Activated naive CD4-positive, alpha-beta T cell treated with Interleukin-2 at 50 U/mL for 16 hours (primary cell): ENCODE results near the gene PNMT.

Experiments used
- DNase-seq: peaks from one replicate; pipeline ENCODE4 v3.0.0-alpha.2; 2020

Gene PNMT

DNA sequence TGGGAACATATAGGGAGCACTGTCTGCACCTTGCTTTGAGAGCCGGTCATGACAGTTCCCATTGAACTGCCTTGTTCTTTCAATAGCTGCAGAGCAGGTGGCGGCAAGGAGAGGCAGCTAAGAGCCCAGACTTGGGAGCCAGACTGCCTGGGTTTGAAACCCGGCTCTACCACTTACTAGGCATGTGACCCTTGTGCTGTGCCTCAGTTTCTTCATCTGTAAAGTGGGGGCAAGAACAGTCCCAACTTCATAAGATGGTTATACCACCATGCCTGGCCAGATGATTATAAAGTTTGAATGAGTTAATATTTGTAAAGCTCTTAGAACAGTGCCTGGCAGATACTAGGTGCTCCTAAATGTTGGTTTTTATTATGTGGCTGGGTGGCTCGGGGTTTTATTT lies 46.0 kb downstream of the PNMT start:
- DNase-seq: no peak

DNA sequence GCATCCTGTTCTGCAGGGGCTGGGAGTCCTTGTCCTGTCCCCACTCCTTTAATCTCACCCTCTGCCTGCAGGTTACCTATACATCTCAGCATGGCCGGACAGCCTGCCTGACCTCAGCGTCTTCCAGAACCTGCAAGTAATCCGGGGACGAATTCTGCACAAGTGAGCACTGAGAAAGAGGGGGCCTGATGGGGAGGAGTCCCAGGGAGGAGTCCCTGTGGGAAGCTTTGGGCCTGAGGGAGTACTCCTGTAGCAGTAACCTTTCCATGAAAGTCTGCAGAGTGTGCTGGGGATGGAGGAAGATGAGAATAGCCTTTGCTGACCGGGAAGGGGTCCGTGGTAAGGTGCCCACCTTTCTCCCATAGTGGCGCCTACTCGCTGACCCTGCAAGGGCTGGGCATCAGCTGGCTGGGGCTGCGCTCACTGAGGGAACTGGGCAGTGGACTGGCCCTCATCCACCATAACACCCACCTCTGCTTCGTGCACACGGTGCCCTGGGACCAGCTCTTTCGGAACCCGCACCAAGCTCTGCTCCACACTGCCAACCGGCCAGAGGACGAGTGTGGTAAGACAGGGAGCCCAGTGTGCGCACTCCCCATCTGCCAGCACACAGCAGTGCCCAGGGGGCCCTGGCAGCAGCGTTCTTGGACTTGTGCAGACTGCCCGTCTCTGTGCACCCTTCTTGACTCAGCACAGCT lies 47.3 kb downstream of the PNMT start:
- no peak for DNase-seq

DNA sequence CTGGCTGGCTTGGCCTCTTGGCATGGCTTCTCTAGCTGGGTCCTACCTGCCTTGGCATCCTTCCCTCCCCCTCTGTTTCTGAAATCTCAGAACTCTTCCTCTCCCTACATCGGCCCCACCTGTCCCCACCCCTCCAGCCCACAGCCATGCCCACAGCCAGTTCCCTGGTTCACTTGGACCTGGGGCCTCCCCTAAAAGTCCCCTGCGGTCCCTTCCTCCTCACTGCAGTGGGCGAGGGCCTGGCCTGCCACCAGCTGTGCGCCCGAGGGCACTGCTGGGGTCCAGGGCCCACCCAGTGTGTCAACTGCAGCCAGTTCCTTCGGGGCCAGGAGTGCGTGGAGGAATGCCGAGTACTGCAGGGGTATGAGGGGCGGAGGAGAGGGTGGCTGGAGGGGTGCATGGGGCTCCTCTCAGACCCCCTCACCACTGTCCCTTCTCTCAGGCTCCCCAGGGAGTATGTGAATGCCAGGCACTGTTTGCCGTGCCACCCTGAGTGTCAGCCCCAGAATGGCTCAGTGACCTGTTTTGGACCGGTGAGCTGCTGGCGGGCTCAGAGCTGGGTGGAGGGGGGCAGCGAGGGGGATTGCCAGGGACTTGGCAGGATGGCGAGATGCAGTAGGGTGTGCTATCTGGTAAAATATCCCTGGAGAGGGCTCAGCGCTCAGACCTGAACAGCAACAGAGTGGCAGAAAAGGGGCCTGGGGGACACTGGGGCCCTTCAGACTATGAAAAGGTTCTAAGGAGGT lies 48.0 kb downstream of the PNMT start:
- DNase-seq: no peak

DNA sequence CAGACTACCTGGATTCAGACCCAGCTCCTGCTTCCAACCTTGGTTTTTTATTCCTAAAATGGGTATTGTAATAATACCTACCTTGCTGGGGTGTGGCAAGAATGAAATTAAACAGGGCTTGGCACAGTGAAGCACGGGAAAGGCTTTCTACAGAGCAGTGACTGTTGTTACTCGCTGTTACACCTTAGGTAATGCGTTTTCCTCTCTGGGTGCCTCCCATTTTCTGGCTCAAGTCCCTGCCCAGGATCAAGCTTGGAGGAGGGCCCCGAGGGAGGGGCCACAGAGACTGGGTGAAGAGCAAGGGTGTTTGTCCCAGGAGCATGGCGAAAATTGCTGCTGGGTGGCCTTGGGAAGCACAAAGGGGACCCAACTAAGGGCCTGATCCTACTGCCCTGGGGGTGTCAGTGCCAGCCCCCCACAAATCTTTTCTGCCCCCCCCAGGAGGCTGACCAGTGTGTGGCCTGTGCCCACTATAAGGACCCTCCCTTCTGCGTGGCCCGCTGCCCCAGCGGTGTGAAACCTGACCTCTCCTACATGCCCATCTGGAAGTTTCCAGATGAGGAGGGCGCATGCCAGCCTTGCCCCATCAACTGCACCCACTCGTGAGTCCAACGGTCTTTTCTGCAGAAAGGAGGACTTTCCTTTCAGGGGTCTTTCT lies 48.8 kb downstream of the PNMT start:
- DNase-seq: no peak

DNA sequence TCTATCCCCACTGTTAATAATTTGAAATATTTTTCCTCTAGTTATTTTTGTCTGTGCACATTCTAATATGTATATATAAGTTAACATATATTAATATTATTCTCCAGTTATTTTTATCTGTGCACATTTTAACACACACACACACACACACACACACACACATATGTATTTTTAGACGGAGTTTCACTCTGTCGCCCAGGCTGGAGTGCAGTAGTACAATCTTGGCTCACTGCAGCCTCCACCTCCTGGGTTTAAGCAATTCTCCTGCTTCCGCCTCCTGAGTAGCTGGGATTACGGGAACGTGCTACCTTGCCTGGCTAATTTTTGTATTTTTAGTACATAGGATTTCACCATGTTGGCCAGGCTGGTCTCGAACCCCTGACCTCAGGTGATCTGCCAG lies 49.4 kb downstream of the PNMT start:
- no peak for DNase-seq

DNA sequence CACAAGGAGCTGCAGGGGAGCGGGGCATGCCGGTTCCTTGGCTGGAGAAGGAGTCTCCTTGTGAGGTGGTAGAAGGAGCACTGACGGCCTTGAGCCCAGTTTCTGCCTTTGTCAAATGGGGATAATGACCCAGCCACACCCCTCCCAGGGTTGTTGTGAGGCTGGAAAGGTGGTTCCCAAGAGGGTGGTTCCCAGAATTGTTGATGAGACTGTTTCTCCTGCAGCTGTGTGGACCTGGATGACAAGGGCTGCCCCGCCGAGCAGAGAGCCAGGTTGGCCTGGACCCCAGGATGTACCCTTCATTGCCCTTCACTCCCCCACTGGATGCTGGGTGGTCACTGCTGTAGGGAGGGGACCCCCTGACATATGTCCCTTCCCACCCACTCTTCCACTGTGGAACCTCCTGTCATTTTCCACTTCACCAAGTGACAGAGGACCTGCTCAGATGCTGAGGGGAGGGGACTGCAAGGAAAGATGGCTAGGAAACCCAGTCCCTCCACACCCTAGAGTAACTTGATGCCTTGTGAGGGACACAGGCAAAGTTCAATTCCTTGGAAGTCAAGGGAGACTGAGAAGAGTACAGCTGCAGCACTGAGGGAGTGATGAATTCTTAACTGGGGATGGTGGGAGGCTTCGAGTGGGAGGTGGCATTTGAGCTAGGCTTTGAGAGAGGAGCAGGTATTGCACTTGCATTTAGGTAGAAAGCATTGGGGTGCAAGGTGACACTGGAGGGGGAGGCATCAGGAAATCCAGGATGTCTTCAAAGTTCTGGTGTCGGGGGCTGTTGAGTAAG lies 51.5 kb downstream of the PNMT start:
- no peak for DNase-seq
